ENCODE results near the gene DIPK2B. TPM values are rescaled to one million over a fixed set of nuclear protein-coding genes. Genes with fewer than 3 reads are reported as not detected.

DIPK2B gene
- total RNA-seq, 1 donor from 2014 or later, result 1.7 TPM

GRCh38 chrX:45154462-45154861 is 46.2 kb downstream of the DIPK2B start:
- DNase-seq, result no peak

- no peak for DNase-seq
These were observed 46.7 kb downstream of the DIPK2B start for GRCh38 chrX:45154033-45154360.

All from occipital lobe (tissue), 2 donors.